GM21526 (cell line): ENCODE measurements around the gene SPRY1.

Experiments
- ATAC-seq: cut with Tn5 transposase; IDR thresholded peaks from one replicate; pipeline ENCODE4 v1.9.1; 2021; ENCODE audit warnings: moderate library complexity; ENCODE audit not compliant: unreplicated experiment, low FRiP score

Gene SPRY1

DNA sequence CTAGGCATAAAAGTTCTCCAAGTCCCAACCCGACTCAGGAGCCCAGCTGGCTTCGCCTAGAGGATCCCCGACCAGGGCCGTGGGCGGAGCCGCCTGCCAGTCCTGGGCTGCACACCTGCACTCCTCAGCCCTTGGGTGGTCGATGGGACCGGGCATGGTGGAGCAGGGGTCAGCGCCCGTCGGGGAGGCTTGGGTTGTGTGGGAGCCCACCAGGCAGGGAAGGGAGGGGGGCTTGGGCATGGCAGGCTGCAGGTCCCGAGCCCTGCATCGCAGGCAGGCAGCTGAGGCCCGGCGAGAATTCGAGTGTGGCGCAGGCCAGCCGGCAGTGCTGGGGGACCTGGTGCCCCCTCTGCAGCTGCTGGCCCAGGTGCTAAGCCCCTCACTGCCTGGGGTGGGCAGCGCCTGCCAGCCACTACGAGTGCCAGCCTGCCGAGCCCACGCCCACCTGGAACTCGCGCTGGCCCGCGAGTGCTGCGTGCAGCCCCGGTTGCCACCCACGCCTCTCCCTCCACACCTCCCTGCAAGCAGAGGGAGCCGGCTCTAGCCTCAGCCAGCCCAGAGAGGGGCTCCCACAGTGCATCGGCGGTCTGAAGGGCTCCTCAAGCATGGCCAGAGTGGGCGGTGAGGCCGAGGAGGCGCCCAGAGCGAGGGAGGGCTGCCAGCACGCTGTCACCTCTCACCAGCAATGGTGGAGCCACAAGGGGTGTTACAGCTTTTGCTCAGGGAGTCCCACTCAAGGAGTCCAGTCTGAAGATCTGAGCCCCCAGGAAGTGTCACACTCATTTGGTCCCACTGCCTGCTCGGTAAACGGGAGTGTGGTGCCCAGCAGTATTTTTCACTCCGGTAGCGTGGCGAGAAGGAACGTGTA lies 38.9 kb downstream of the SPRY1 start:
- no peak for ATAC-seq

DNA sequence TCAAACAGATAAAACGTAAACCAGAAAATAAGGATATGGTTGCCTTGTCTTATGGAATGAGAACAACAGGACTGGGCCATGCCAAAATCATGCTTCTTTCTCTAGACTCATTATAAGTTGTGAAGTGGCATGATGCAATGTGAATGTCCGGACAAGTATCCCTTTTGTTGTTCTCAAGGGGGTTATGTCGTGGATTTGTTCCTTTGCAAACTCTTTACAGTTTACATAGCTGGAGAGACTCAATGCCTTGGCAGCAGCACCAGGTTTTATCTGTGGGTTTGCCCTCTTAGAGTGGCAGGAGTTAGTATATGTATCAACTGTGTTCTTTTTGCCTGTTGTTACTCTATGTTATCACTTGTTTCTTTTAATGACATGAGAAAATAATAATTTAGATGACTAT lies 41.4 kb downstream of the SPRY1 start:
- no peak for ATAC-seq

DNA sequence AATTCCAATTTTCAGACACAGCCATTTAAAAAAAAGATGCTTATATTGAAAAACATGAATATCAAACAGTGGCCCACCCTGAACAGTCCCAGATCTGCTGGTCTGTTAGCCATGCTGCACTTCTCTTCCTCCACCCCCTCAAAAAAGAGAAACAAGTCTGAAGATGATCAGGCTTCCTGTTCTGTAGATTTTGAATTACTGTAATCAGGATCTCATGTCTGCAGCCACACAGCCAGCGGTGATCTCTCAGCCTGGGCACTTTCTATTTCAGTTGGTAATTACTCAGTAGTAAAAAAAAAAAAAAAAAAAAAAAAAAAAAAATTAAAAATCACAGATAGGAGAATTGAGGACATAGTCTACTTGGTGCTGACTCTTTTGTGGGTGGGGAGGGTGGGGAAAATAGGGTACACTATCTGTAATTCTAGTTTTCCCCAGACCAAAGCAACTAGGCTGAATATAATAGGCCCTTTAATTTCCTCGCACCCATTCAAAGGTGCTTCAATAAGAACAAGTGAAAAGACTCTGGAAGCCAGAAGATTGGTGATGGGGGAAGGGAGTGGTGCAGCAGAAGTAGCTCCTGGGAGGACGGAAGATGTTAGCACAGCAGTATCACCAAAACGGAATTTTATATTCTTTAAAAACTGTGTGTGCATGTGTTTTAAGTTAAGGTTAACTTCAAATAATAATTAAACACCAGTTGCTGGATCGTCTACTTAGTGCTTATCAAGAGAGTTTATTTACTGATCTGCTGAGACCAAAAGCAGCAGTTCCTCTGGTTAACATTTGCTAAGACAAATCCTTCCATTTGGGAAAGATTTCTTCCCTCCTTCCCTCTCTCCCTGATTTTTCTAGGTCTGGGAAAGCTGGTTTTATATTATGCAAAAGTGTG lies 47.0 kb downstream of the SPRY1 start:
- ATAC-seq = peak; percentile 77

DNA sequence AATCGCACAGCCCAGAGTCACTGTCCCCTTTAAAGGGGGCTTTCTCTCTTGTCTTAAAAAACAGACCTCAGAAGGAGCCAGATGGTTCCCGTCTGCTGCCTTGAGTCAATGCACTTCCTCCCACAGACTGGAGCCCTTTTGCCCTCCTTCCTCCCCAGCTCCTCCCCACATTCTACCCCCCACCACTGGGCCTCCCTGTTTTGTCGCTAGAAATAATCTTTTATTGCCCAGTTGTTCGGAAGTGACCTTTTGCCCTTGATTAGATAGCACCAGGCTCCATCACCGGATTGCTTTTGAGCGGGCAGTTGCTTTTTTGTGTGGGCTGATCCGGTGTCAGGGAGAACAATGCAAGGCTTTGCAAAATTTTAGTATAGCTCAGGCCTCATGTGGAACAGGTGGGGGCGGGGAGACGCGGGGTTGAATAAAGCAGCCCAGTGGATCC lies 47.7 kb downstream of the SPRY1 start:
- peak; percentile 85 for ATAC-seq

DNA sequence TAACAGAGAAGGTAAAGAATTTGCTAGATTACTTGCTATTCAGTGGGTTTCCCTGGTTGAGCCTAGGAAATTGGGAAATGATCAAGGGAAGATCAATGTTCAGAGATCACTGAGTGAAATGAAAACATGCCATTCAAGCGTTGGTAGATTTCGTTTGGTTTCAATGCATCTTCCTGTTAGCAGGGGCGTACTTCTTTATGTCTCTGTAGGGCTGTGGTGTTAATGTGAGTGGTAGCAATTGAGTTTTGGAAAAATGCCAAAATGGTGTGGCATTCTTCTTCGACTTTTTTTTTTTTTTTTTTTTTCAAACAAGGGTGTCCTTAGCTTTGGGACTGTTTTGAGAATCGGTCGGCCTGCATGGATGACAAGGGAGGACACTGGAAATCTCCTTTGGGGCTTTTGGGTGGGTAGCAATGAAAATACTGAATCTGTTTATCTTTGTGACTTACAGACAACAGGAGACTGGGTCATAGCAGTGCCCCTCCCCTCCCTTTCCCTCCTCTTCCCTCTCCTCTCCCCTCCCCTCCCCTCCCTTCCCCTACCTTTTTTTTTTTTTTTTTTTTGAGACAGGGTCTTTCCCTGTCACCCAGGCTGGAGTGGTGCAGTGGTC lies 50.4 kb downstream of the SPRY1 start:
- ATAC-seq = no peak

DNA sequence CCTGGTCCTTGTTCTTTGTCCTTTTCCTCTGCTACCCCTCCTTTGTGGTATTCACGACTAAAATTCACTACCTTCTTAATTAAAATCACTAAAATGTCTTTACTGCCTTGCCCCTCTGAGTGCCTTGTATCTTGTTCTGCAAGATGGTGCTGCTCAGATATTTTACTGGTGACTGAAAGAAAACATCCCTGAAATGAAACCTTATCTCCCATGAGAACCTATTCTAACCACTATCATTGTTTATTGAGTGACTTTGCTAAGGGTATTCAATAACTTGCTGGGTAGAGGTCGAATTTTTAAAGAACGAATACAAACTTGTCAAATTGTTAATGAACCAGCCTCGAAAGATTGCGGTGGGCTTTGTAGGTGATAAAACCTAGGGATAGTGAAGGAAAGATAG lies 52.8 kb downstream of the SPRY1 start:
- ATAC-seq = peak; percentile 2

DNA sequence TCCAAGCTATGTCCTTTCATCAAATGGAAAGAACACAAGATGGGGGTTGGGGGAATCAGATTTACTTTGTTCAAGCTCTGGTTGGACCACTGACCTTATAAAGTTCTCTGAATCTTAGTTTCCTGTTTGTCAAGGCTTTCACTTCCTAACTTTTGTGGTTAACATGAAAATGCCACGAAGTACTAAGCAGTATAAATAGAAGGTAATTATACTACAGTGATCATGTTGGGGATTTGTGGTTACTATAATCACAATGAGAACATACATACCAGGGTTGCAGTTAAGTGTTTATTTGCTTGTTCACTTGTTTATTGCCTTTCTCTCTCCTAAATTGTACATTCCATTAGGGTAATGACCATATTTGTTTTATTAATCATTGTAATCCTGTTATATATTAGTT lies 53.2 kb downstream of the SPRY1 start:
- peak; percentile 83 for ATAC-seq

DNA sequence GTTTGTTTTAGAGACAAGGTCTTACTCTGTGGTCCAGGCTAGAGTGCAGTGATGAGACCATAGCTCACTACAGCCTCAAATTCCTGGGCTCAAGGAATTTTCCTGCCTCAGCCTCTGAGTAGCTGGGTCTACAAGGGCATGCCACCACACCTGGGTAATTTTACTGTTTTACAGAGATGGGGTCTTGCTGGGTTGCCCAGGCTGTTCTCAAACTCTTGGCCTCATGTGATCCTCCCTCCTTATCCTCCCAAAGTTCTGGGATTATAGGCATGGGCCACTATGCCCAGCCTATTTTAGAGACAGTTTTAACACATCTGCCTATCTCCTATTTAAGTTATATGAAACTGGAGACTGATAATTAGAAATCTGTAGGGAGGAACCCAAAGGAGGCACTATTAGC lies 53.8 kb downstream of the SPRY1 start:
- peak; percentile 6 for ATAC-seq

DNA sequence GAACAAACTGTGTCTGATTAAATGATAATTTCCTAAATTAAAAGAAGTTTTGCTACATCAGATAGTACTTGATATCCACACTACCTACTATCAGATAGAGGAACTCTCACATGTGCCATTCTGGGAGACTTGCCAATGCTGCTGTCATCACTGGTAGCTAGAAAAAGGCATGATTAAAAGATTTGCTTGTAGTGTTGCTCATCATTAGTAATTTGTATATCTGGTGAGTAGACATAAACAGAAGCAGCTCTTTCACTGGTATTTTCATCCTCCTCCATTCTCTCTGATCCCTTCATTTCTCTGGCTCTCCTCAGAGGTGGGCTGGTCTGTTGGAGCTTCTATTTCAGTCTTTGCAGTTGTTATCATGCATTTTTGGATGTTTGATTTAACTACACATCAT lies 56.0 kb downstream of the SPRY1 start:
- ATAC-seq = no peak

DNA sequence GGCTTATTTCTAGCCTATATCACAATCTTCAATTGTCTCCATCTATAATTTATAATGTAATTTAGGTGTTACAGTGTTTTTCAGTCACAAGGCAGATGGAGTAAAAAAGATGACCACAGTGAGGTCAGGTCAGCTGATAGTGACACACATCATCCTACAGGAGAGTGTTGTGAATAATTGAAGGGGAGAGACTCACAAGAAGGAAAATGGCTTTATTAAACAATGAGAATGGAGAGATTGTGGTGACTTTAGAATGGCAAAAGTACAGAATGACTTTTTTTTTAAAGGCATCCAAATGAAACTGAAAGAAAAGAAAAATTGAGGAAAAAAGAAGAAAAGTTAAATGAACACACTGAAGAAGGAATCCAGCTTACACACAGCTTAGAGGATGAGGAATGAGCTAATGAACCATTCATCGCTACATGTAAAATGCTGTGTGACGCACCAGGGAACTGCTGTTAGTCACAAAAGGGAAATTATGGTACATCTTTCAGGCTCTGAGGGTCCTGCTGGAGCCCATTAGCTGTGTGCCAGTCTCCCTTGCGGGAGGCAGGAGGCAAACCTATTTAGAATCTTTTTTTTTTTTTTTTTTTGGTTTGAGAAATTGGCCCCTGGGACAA lies 56.6 kb downstream of the SPRY1 start:
- ATAC-seq = no peak
